ENCODE measurements around the gene C9orf152.
"Not testable (repeated sequence)": the region's sequence is repeated elsewhere in the genome, so short reads cannot be mapped to it uniquely, and the experiment has no call there.

C9orf152 gene, protein sequence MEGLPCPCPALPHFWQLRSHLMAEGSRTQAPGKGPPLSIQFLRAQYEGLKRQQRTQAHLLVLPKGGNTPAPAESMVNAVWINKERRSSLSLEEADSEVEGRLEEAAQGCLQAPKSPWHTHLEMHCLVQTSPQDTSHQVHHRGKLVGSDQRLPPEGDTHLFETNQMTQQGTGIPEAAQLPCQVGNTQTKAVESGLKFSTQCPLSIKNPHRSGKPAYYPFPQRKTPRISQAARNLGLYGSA

DNA sequence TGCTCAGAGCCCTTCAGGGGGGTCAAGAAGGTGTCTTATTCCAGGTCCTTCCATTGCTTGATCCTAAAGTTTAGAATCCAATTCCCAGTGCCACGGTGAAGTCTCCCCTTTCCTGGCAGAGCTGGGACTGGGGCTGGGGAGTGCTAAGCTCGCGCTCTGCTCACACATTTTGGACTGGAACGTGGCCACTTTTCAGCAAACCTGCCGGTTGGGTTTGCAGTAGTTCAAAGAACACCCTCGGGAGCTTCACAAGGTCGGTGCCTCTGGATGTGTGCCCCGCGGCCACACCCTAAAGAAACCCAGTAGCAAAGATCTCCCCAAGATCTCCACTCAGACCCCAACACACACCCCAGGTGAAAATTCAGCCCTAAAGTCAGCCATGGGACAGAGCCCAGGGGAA is at the start of gene C9orf152:
TSS of gene C9orf152 (minus strand) at position 129 of the 400 bp plus-strand sequence. CDS start 580 bp downstream, outside the sequence.
- no peak for DNase-seq (ENCODE audit: low read depth)

- no peak for DNase-seq (ENCODE audit: low read depth)
These were observed 49.3 kb upstream of the C9orf152 start for GRCh38 chr9:110257097-110257841.

DNA sequence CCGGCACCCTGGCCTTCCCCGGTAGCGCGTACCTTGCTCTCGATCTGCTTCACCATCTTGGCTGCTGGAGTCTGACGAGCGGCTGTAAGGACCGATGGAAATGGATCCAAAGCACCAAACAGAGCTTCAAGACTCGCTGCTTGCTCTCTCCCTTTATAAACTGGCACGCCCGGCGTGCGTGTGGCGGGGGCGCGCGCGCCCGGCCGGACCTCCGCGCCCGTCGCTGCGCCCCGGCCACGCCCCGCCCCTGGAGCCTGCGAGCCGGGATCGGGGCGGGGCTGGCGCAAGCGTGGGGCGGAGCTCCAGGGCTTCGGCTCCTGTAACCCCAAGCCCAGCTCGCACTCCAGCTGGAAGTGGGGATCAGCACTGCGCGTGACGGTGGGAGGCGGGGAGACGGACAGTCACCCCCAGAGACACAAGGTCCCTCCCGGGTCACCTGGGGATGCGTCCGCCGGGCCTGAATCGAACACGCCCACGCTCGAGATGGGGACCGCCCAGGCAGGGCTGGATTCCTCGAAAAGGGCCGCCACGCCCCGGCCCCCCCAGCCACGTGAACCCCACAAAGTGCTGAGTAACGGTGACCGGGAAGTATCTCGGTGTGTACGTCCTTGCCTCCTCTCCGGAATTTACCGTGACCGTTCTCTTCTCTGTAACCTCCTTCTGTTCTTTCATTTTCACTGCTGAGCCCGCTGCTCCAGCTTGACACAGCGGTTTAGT is 48.6 kb upstream of the C9orf152 start, which contains the start of gene TXN:
TSS of gene TXN (minus strand) at position 128 of the 717 bp plus-strand sequence. CDS start at position 56, 72 bp downstream.
- DNase-seq (ENCODE audit: low read depth): peak; percentile 79

GRCh38 chr9:110255463-110256379 is 47.8 kb upstream of the C9orf152 start:
- DNase-seq (ENCODE audit: low read depth): no peak

GRCh38 chr9:110255034-110255462 is 47.1 kb upstream of the C9orf152 start:
- DNase-seq (ENCODE audit: low read depth): no peak

DNA sequence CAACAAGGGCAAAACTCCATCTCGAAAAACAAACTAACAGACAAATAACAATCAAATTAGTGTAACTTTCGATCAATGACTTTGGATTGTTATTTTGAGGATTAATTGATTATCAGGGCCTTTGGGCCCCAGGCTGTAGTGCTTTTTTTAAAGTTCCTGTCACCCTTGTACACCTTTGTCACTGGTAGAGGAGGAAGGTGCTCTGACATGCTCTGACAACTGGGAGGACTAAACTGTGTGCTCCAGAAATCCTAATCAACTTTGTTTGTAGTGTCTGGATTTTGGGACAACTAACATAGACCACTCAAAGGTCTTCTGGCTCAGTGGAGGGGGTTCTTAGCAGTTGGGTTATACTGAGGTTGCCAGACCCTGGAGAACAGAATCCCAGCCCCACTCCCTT is 46.5 kb upstream of the C9orf152 start:
- no peak for DNase-seq (ENCODE audit: low read depth)

GRCh38 chr9:110252509-110253139 is 44.7 kb upstream of the C9orf152 start:
- DNase-seq (ENCODE audit: low read depth): no peak

GRCh38 chr9:110251770-110252169 is 43.8 kb upstream of the C9orf152 start:
- not testable (repeated sequence) for DNase-seq (ENCODE audit: low read depth)

GRCh38 chr9:110251212-110251611 is 43.3 kb upstream of the C9orf152 start:
- no peak for DNase-seq (ENCODE audit: low read depth)

GRCh38 chr9:110249603-110250002 is 41.6 kb upstream of the C9orf152 start:
- DNase-seq (ENCODE audit: low read depth): no peak

GRCh38 chr9:110248361-110248760 is 40.4 kb upstream of the C9orf152 start:
- DNase-seq (ENCODE audit: low read depth): no peak

DNA sequence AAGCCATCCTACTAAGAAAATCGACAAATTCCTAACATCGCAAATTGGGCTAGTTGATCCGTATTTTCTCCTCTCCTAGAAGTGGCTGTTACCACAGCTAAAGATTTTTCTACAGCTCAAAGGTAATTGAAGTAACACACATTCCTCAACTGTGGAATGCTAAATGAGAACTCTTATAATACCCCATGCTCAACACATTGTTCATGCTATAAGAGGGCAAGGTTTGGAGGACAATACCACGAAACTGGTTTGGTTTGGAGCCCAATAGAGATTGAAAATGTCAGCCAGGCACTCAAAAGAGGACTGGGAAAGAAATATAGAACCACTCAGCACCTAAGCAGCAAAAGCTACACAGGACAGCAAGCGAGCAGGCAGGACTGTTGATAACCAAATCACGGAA is 38.3 kb upstream of the C9orf152 start:
- no peak for DNase-seq (ENCODE audit: low read depth)

- DNase-seq (ENCODE audit: low read depth): no peak
These were observed 36.7 kb upstream of the C9orf152 start for GRCh38 chr9:110244616-110245015.

GRCh38 chr9:110241858-110242321 is 33.9 kb upstream of the C9orf152 start:
- no peak for DNase-seq (ENCODE audit: low read depth)

- no peak for DNase-seq (ENCODE audit: low read depth)
These were observed 33.4 kb upstream of the C9orf152 start for GRCh38 chr9:110241260-110241857.

DNA sequence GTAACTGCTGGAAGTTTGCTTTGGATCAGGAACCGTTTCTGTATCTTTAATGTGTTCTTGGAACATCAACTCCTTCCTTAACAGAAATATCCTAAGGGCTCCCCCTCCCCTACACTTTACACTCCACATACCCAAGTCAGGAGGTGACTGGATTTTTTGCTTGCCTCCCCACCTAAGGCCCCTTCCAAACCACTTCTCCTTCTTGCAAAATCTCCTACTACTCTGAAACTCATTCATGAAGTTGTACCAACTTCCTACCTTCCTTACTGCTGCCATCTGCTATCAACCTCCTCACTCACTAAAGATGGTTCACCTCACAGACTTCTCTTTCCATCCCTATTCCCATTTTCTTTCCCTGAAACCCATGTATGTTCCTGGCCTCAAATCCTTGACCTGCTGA is 32.2 kb upstream of the C9orf152 start:
- DNase-seq (ENCODE audit: low read depth): no peak

- DNase-seq (ENCODE audit: low read depth): no peak
These were observed 20.4 kb upstream of the C9orf152 start for GRCh38 chr9:110228321-110228720.

GRCh38 chr9:110224583-110224982 is 16.6 kb upstream of the C9orf152 start:
- DNase-seq (ENCODE audit: low read depth): no peak

- DNase-seq (ENCODE audit: low read depth): no peak
These were observed 12.8 kb upstream of the C9orf152 start for GRCh38 chr9:110220809-110221208.

- DNase-seq (ENCODE audit: low read depth): peak; percentile 10
These were observed 9.7 kb upstream of the C9orf152 start for GRCh38 chr9:110217656-110218099.

Data from GM04504 (cell line).